Measurements from ENCODE around the gene SCN9A.
A peak's percentile ranks its signal among the peaks of the same experiment; 100 is the strongest.
"Not testable (repeated sequence)": the region's sequence is repeated elsewhere in the genome, so short reads cannot be mapped to it uniquely, and the experiment has no call there.

Gene SCN9A

DNA sequence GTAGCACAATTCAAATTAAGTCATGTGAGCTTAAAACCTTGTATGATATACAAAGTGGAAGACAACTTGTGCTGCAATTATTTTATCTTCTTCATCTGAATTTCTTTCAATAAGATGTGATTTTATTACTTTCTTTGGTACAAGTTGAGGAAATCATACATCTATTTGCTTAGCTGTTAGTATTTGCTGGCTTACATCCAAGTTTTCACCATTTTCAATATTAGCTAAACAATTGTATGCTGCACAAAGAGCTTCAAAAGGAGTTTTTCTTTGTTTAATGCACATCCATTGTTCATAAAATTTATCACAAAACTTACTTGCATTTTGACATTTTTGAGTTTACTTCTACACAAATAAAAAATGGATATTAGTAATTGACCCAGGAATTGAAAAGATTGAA is 40.9 kb downstream of the SCN9A start:
- no peak for DNase-seq (ENCODE audit: low read depth in 2 of 2)

DNA sequence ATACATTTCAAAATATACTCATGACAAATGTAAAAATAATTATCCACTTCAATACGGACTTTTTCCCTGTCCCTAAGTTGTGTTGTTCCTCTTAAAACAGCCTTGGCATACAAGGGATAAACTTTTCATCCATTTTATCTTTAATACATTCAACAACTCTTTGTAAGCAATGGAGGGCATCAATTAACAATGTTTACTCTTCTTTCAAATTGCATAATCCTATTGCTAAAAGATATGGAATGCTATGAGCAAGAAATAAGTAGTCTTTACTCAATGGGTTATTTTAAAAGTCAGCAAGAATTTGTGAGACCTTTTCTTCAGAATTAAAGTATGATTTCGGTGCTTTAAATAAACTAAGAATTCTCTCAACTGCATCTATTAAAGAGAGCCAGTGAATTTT is 41.9 kb downstream of the SCN9A start:
- no peak for DNase-seq (ENCODE audit: low read depth in 2 of 2)

DNA sequence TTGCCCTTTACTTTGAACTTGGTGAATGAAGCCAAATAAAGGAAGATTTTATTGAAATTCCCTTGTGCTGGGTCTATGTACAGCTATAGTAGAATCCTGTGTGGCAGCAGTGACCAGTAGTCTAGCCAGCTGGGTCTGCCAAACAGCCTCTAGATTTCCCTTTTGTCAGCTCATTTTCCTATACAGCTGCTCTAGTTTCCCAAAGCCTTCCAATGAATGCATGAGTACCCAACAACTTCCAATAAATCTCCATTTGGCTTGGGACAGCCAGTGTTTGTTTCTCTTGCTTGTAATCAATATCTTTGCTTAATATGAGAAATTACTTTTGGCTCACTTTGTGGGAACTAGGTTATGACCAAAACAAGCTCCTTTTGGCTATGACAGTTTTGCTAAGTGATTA is 43.6 kb downstream of the SCN9A start:
- DNase-seq (ENCODE audit: low read depth in 2 of 2), result no peak

DNA sequence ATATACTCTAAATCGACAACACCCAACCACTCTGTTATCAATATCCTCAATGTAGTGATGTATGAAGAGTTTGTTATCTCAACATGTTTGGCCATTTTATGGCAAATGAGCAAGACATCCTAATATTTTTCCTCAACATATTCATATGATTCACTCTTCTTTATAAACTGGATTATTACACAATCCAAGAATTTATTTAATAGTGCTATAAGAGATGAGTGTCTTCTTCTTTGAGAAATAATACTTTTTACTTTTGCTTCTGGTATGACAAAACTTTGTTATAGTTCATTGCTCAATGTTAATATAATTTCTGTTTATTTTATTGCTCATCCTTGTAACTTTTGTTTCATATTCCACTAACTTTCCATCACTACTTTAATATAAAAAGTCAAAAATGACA is 44.3 kb downstream of the SCN9A start:
- no peak for DNase-seq (ENCODE audit: low read depth in 2 of 2)

DNA sequence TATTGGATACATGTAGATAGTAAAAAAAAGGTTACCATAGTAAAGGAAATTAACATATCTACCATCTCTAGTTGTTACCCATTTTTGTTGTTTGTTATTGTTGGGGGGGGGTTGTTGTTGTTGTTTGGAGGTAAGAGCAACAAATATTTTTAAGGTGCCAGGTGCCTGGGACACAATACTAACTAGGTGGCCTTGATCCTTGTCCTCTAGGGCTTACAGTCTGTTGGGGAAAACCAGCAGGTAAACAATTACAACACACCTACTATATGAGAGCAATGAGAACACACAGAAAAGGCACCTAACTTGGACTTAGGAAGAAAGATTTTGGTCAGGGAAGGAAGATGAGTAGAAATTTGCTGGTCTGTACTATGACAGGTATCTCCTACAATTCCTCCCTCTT is 46.3 kb downstream of the SCN9A start:
- no peak for DNase-seq (ENCODE audit: low read depth in 2 of 2)

DNA sequence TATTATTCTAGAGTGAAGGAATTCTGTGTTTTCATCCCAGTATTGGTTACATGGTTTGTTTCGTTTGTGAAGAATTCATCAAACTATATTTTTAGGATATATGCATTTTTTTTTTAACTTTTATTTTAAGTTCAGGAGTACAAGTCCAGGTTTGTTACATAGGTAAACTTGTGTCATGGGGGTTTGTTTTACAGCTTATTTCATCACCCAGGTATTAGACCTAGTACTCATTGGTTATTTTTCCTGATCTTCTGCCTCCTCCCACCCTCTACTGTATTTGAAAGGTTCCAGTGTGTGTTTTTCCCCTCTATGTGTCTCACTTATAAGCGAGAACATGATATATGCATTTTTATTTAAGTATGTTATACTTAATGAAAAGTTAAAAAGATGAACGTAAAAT is 47.6 kb downstream of the SCN9A start:
- DNase-seq (ENCODE audit: low read depth in 2 of 2), result no peak

DNA sequence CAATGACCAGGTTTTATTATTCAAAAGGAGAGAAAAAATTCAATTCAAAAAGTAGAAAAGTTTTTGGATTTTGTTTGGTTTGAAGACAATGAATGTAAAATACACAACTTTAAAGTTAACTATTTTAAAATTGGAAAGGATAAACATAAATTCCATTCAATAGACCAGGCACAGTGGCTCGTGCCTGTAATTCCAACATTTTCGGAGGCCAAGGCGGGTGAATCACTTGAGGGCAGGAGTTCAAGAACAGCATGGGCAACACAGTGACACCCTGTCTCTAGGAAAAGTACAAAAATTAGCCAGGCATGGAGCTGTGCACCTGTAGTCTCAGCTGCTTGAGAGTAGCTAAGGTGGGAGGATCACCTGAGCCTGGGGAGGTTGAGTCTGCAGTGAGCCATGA is 54.7 kb downstream of the SCN9A start:
- no peak for DNase-seq (ENCODE audit: low read depth in 2 of 2)

DNA sequence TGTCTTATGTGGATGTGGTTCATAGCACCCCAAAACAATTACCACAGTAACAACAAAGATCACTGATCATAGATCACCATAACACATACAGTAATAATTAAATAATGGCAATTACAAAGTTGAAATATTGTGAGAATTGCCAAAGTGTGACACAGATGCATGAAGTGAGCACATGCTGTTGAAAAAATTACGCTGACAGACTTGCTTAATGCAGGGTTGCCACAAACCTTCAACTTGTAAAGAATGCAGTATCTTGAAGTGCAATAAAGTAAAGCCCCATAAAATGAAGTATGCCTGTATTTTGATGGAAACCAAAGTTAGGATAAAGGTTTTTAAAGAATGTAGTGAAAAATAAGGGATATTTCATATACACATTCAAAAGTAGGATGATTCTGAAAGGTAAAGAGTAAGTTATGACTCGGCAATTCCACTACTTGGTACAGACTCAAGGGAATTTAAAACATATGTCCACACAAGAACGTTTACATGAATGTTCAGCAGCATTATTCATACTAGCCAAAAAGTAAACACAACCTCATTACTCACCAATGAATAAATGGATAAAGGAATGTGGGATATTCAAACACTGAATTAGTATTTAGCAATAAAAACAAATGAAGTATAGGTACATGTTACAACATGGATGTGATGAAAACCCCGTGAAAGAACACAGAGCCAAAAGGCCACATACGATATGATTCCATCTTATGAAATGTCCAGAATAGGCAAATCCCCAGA is 61.6 kb downstream of the SCN9A start:
- DNase-seq (ENCODE audit: low read depth in 2 of 2), result peak; percentile 82 to 85

DNA sequence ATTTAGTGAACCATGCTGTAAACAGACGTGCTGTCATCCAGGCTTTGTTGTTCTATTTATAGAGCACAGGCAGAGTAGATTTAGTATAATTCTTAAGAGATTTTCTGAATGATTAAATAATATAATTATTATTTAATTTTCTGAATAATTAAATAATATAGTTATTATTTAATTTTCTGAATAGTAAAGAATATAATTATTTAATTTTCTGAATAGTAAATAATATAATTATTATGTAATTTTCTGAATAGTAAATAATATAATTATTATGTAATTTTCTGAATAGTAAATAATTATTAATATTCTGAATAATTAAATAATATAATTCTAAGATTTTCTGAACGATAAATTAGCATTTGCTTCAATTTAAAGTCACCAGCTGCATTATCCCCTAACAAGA is 62.9 kb downstream of the SCN9A start:
- DNase-seq (ENCODE audit: low read depth in 2 of 2), result not testable (repeated sequence)

DNA sequence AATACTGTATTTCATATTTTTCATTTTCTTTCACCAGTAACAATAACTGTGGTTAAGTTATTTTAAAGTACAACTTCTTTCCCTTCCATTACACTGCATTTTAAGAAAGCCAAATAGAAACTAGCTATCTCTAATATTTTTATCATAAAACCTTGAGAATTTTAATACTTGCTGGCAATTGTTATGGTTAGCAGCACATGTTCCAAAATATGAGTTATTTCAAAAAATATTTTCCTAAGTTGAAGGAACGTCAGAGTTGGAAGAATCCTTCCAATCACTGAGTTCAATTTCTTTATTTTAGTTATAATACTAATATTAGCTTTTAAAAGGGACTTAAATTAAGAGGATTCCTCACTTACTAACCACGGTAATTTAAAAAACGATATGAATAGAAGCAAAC is 68.4 kb downstream of the SCN9A start:
- no peak for DNase-seq (ENCODE audit: low read depth in 2 of 2)

DNA sequence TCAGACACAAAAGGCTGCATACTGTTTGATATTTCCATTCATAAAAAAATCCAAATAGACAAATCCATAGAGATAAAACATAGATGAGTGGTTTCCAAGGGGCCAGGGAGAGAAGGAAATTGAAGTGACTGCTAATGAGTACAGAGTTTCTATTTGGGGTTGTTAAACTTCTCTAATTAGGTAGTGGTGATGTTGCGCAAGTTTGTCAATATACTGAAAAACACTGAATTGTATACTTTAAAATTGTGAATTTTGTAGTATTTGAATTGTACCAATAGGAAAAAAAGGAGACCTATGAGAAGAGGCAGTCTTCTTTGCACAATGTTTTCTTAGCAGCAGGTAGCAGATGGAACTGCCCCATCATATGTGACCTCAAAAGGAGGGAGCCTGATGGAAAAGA is 71.1 kb downstream of the SCN9A start:
- DNase-seq (ENCODE audit: low read depth in 2 of 2), result no peak

DNA sequence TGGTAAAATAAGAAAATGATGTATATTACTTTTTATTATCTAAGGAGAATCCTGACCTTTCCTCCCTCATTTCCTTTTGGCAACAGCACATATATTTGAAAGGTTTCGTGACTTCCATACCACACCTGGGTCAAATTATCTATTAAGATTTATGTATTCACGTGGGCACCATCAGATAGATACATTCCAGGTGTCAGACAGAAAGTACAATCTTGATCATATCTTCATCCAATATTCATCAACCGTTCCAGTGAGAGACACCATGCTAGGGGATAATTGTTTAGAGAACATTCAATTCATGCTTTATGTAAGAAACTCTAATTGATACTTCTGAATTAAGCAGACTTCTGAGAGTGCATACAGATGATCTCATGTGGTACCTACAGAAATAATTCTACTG is 73.7 kb downstream of the SCN9A start:
- DNase-seq (ENCODE audit: low read depth in 2 of 2), result no peak

DNA sequence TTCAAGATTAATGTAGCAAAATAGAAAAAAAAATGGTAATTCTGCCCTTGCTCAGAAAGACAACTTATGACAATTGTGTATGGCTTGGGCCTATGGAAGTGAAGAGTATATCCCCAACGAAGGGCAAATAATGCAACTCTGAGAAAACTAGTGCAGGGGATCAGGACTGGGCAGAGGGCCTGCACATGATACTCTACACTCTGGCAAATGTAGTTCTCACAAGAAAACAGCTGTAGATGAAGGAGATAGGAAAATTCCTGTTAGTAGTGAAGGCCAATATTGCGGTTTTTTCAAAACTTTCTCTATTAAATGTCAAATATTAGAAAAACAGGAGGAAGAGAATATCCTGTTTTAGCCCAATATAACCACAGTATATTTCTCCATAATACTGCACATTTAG is 77.8 kb downstream of the SCN9A start:
- no peak for DNase-seq (ENCODE audit: low read depth in 2 of 2)

DNA sequence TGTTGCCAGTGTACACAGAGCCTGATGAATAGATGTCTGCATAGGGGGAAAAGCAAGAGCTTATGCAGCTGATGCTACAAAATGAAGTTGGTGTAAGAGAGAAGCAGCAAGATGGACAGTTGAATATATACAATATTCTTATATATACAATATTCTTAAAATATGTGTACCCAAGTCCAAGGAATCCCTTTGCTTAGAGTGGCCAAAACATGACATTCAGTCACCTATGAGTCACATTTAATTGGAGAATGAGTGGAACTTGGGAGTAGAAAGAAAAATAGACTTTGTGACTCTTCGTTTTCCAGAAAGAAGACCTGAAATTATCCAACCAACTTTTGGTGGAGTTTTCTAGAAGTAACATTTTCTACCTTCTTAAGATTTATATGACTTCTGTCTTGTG is 81.8 kb downstream of the SCN9A start:
- no peak for DNase-seq (ENCODE audit: low read depth in 2 of 2)

DNA sequence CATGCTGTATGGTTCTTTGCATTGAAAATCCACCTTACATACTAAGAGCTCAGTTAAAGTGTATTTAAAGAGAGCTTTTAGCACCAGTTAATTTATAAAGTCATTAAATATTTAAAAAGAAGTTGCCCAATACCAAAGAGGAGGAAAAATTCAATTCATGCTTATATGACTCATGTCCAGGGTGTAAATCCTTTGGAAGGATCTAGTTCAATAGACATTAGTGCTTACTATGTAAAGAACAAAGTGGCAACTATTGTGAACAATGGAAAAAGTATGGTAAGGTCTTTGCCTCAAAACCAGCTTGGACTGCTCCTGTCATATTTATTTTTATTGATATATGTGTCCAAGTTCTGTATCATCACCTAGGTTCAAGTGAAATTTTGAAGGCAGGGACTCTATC is 90.5 kb downstream of the SCN9A start:
- DNase-seq (ENCODE audit: low read depth in 2 of 2), result no peak

DNA sequence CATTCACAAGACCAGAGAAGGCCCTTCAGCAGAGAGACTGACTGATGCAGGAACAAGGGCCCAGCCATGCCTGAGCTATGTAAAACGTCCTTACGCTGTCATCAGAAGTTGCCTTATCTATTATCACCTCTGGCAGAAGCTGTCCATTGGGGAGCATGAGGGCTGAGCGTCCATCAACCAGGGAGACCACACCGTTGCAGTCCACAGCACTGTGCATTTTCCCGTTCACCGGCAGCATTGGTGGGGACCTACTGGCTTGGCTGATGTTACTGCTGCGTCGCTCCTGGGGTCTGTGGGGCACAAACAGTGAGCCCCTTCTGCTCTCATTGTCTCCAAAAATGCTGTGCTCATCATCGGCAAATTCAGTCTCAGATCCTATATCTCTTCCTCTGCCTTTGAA is 91.4 kb downstream of the SCN9A start:
- DNase-seq (ENCODE audit: low read depth in 2 of 2), result no peak

DNA sequence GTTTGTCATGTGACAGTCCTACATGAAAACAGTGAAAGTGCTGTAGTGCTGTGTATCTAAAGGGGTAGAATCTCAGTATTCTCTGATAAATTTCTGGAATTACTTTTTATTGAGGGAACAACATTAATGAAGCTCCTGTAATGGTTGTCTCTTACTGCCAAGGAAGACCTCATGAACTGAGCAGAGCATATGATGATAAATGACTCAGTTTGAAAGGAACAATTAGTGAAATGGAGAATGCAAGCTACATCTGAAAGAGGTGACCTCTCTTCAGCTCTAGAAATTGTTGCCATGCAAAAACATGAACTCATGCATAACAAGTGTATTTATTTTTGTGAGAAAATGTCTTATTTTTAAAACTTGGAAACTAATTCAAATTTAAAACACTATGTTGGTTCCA is 93.6 kb downstream of the SCN9A start:
- no peak for DNase-seq (ENCODE audit: low read depth in 2 of 2)

DNA sequence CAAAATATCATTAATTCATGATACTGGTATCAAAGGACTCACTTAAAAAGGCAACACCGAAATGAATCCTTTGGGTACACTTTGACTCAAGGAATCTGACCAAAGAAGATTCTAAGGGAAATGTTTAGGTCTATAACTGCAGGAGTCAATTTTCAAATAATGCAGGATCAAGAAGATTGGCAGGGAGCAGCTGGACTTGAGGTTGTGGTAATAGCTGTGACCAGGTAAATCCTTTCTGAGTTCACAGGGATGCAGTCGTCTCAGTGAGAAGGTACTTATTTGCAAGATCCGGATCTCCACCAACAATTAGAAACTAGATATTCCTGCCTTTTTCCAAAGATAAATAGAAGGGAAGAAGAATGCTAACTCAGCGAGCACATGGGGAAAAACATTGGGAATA is 96.9 kb downstream of the SCN9A start:
- no peak for DNase-seq (ENCODE audit: low read depth in 2 of 2)

DNA sequence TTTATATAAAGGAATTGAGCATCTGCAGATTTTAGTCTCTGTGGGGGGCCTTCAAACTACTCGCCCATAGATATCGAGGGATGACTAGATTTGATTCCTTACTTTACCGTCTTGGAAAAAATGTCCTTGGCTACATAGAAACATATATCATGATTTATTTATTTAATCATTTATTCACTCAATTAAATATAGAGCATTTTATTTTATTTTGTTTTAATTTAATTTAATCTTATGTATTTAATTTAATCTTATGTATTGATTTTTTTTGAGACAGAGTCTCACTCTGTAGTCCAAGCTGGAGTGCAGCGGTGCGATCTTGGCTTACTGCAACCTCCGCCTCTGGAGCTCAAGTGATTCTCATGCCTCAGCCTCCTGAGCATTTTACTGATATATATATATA is 105.4 kb downstream of the SCN9A start:
- no peak for DNase-seq (ENCODE audit: low read depth in 2 of 2)

DNA sequence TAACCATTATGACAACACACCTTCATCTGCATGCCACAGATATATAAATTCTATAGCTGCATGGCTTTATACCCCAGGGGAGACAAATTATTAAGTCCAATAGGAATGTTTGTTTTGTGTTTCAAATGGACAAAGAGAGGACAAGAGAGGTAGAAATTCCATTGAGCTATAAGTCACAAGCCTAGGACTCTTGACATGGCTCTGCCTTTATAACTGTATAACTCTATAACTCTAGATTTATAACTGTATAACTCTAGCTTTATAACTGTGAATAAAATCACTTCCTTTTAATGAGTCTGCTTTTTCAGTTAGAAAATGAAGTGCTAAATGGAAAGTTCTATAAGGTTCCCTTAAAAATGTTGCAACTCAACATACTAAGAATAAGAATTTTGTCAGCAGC is 106.4 kb downstream of the SCN9A start:
- DNase-seq (ENCODE audit: low read depth in 2 of 2), result no peak

DNA sequence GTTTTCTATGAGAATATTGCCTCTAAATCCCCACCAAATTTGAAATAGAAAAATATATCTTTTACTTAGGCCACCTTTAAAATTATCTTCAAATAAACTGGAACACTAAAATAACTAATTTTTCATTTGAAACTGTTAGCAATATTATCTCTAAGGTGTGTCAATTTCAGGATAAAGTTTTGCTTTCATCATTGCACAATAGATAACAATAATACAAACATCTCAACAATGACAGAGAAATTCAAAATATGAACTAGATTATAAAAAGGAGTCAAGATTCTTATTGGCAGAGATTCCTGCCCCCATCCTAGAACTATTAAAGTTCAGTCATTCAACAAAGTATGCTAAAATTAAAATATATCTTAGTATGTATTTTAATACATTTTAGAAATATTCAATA is 117.9 kb downstream of the SCN9A start:
- DNase-seq (ENCODE audit: low read depth in 2 of 2), result no peak

DNA sequence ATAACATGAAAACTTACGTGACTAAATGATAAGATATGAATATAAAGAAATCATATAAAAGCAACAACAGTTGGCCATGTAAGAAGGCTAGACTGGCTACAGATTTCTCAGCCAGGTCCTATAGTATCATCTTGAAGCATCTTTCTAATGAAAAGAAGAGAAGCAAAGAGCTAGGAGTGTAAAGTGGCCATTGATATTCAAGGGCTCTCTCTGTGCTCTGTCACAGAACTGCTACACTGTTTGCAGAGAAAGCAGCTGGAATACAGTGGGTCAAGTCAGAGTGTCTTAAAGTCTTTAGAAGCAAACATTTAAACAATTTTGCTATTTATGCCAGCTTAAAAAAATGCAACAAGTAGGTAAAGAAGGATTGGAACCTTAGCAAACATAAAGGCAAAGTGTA is 118.8 kb downstream of the SCN9A start:
- DNase-seq (ENCODE audit: low read depth in 2 of 2), result no peak

DNA sequence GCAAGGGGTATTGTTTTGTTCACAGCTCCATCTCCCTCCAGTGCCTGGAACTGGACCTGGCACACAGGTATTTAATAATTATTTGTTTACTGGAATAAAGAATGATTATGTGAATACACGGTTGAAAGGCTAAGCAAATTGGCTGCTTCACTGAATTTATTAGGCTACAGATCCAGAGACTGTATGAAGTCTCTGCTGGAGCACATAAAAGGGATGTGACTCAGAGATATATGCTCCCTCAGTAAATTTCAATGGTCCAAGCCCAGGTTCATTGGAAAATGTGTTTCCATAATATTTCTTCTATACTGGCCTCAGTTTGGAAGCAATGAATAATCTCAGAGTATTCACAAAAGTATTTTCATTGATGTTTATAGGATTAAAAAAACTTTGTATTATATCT is 126.4 kb downstream of the SCN9A start:
- no peak for DNase-seq (ENCODE audit: low read depth in 2 of 2)

DNA sequence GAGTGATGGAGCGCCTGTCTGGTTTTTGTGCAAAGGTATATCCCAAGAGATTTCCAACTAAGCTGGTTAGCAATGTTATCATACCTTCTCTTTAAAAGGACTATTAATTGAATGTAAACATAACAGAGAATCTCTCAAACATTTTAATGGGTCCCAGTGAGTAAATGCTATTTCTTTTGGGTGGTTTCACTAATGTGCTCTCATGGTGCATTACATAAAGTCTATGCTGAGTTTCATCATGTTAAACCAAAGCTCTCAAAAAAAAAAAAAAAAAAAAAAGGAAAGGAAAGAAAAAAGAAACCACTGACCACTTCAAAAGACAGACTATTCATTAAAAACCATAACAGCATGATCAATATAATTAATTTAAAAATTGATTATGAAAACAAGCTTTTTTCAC is 128.8 kb downstream of the SCN9A start:
- DNase-seq (ENCODE audit: low read depth in 2 of 2), result no peak
